HG03521 (cell line): ENCODE results near the gene ZDHHC8.

Experiments used
- ATAC-seq: cut with Tn5 transposase; IDR thresholded peaks from one replicate; pipeline ENCODE4 v1.9.1; 2021; ENCODE audit warnings: mild to moderate bottlenecking, moderate library complexity; ENCODE audit not compliant: unreplicated experiment

The ZDHHC8 gene

DNA sequence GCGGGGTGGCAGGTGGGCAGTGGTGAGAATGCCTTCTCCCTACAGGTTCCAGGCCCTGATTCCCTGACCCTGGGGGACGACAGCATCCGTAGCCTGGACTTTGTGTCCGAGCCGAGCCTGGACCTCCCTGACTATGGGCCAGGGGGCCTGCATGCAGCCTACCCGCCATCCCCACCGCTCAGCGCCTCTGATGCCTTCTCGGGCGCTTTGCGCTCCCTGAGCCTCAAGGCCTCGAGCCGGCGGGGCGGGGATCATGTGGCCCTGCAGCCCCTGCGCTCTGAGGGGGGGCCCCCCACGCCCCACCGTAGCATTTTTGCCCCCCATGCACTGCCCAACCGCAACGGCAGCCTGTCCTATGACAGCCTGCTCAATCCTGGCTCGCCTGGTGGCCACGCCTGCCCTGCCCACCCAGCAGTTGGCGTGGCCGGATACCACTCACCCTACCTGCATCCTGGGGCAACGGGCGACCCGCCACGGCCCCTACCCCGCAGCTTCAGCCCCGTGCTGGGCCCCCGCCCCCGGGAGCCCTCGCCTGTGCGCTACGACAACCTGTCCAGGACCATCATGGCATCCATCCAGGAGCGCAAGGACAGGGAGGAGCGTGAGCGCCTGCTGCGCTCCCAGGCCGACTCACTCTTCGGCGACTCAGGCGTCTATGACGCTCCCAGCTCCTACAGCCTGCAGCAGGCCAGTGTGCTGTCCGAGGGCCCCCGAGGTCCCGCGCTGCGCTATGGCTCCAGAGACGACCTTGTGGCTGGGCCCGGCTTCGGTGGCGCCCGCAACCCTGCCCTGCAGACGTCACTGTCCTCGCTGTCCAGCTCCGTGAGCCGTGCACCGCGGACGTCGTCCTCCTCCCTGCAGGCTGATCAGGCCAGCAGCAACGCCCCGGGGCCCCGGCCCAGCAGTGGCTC is 11.4 kb downstream of the ZDHHC8 start:
- ATAC-seq = no peak

GRCh38 chr22:20143883-20144665 is 12.5 kb downstream of the ZDHHC8 start:
- ATAC-seq = no peak

GRCh38 chr22:20145206-20145831 is 13.7 kb downstream of the ZDHHC8 start:
- ATAC-seq = no peak

- ATAC-seq = no peak
Measured at GRCh38 chr22:20145832-20146223, 14.2 kb downstream of the ZDHHC8 start.

DNA sequence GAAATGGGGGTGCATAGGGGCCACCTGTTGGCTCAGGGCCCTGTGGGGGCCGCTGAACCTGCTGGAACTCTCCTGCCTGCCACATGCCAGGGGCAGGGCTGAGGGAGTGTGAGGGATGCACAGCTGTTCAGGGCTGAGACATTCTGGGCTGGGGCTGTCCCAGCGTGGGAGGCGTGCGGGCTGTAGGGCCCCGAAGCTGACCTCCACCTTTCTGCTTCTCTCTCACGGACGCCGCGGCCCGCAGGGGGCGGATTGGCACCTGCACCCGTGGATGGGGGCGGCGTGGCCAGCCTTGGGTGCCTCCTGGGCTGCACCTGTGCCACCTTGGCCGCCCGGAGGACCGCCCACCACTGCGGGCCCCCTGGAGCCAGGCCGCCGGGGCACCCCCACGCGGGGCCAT is 15.2 kb downstream of the ZDHHC8 start:
- ATAC-seq = no peak

- ATAC-seq = no peak
Measured at GRCh38 chr22:20147237-20147988, 15.8 kb downstream of the ZDHHC8 start.

DNA sequence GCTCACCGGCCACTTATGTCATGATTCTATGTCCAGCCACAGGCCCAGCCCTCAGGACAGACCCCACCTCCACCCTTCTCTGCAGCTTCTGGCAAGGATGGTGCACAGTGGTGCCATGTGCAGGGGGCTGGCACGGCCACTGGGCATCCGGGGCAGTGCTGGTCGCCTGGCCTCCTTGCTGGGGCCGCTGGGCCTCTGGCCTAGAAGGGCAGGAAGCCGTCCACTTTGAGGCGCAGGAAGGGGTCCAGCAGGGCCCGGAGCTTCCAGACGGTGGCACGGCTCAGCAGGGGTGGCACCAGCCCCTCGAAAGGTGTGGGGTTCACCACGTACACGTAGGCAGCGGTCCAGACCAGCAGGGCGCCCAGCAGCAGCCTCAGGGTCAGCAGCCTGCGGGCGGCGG is 16.8 kb downstream of the ZDHHC8 start:
- no peak for ATAC-seq

GRCh38 chr22:20149257-20150250 is 17.9 kb downstream of the ZDHHC8 start:
- no peak for ATAC-seq

DNA sequence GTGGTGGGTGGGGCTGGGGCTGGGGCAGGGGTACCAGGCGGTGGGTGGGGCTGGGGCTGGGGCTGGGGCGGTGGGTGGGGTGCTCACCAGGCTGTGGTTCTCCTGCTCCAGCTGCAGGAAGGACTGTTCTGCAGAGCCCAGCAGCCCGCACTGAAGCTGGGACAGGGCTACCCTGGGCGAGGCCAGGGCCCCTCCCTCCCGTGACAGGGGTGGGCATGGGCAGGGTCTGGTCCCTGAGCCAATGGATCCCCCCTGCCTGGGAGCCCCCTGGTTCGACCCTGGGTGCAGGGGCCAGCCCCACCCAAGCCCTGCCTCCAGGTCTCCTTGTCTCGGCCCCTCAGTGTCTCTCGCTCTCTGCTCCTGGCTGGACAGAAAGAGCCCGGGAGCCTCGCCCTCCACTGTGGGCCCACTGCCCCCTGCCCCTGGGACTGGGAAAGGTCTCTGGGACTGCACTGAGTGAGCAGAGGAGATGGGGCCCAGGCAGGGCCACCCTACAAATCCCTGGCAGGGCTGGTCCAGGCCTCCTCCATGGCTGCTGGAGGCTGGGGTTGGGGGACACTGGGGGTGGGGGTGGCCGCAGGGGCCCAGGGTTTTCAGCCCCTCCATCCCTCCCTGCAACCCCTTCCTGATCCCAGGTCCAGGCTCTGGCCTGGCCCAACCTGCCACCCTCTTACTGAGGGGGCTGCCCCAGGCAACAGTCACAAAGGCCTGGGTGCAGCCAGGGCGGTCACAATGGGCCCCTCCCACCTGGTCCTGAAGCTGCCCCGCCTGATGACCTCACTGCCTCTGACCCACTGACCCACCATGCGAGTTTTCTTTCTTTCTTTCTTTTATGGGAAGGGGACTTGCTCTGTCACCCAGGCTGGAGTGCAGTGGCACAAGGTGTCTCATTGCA is 19.0 kb downstream of the ZDHHC8 start, which contains the start of gene CCDC188:
CCDC188 (minus strand) TSS at position 675 of the 895 bp plus-strand sequence; CDS start at position 606, 69 bp downstream.
- ATAC-seq = no peak

DNA sequence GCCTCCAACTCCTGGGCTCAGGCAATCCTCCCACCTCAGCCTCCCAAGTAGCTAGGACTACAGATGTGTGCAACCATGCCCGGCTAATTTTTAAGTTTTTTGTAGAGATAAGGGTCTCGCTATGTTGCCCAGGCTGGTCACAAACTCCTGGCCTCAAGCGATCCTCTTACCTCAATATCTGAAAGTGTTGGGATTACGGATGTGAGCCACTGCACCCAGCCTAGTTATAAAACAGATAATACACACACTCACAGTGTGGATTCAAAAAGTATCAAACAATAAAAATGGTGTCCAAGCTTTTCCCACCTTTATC is 19.6 kb downstream of the ZDHHC8 start:
- no peak for ATAC-seq

DNA sequence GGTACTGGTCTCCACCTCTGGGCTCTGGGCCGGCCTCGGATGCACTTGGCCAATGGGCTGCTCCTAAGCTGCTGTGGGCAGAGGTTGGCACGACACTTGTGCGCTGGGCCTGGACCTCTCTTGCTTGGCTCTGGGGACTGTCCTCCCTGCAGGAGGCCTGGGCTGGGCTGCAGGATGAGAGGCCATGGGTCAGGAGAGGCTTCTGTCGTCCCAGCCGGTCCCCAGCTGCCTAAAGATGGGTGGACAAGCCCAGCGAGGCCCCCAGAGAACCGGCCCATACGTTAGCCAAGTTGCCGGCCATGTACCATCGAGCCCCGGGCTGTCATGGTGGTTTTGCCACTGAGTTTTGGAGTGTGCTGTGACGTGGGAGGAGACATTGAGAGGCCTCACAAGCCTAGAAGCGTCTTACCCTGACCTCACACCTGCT is 20.9 kb downstream of the ZDHHC8 start:
- no peak for ATAC-seq

- no peak for ATAC-seq
Measured at GRCh38 chr22:20153945-20154344, 22.3 kb downstream of the ZDHHC8 start.

DNA sequence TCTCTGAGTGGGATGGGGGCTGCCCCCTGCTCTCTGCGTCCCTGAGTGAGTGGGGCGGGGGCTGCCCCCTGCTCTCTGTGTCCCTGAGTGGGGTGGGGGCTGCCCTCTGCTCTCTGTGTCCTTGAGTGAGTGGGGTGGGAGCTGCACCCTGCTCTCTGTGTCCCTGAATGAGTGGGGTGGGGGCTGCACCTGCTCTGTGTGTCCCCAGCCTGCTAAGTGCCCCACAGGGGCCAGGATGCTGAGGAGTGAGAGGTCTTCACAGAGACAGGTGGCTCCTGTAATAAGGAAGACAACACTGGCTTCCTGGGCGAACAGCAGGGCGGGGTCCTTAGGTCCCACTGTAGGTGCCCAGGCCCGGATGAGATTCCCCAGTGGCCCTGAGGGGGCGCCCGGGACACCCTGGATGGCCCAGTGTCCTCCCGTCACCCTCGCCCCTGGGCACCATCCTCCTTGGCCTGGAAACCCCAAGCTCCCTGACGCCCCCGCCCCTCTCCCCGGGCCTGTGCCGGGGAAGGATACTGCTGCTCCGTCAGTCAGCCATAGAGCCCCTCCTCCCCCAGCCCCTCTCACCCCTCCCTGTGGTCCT is 23.1 kb downstream of the ZDHHC8 start:
- no peak for ATAC-seq

- no peak for ATAC-seq
Measured at GRCh38 chr22:20155330-20156041, 23.9 kb downstream of the ZDHHC8 start.

DNA sequence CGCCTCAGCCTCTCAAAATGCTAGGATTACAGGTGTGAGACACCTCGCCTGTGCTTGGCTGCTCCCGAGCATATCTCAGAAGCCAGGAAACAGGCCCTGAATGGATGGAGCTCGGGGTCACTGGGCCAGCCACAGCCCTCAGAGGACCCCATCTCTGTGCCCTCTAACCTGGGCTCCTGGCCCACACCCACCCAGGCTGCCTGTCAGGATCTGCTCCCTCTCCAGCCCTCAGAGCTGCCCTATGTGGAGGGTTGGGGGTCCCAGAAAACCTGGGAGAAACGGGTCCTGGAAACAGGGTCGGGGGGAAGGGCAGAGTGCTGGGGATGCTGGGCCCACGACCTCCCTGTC is 24.4 kb downstream of the ZDHHC8 start:
- ATAC-seq = no peak

DNA sequence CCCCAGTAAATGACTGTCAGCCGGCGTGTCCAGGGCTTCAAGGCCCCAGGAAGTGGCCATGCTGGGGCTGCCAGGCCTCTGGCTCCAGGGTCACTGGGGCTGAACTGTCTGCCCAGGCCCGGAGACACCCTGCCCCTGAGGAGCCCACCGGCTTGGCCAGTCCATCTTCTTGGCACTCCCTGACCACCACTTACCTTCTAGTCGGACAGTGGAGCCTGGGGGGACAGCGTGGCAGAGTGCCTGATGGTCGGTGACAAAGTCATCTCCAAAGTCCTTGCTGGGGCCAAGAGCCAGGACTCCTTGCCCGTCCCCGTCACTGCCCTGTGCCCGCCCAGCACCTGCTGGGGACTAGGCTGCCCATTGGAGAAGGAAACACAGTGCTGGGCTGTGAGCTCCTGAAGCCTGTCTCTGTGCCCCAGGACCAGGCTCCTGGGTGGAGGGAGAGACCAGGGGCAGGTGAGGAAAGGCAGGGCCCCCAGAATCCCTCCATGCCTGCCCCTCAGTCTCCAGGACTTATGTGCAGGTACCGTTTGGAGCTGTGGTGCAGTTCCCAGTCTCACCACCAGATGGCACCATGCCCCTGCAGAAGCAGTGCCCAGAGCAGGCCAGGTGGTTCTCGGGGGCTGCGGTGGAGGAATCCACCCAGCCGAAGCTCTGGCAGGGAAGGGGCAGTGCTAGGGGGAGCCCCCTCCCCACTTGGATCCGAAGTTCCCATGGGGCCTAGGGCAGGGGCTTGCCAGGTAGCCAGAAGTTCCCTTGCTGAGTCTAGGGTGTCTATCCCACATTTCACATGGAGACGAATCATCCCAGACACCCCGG is 25.2 kb downstream of the ZDHHC8 start:
- no peak for ATAC-seq
